ENCODE data around the gene CASD1. TPM values are rescaled to one million over a fixed set of nuclear protein-coding genes. Genes with fewer than 3 reads are reported as not detected.

Gene CASD1
- total RNA-seq, result 10 to 100 TPM; 11.5 to 12.0 TPM

DNA sequence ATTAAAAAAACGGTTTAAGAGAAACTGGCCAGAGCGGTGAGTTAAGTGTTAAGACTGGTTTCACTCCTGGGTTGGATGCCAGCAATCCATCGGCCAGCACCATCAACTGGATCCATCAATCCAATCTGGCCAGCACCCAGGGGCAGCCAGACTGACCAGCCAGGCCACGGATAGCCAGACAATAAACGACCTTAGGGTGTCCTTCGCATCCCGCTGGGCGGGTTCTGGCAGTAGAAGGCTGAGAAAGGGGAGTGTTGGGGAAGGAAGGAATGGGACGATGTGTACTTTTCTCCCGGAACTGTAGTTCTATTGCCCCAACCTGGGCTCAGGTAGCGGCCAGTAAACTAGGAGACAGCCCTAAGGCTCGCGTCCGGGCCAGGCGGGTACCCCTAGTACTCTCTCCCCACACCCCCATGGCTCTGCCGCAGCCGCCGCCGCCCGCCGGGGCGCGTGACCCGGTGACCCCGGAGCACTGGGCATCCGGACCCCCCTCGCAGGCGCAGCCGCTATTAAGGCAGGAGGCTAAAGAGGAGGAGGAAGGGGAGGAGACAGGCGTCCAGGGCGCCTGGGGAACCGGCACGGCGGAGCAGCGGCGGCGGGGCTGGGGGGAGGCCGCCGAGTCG is at the start of gene CASD1:
CASD1 (plus strand) TSS at position 546 of the 623 bp plus-strand sequence. CDS start 276 bp downstream, outside the sequence.
- ChIA-PET POLR2A (no interaction called here), CTCF (interaction anchor here (0.7 to 1.4 kb wide), 2 partner anchors 12 to 59 kb away, joined by 3 to 4 read pairs; no protein-coding TSS in a partner anchor)
- H3K36me3 Mint-ChIP-seq, result peaks cover 9% of the 10 kb centered on the region
- no peaks in the 10 kb centered on the region for H3K9me3 Mint-ChIP-seq
- H3K4me1 Mint-ChIP-seq (ENCODE audit: low read depth), result peaks cover 38% of the 10 kb centered on the region
- intact Hi-C loops (cut with micrococcal nuclease), result no loop called here
- no peaks in the 10 kb centered on the region for H3K27me3 Mint-ChIP-seq
- peak within 1 kb of the TSS; percentile 91 for H3K27ac Mint-ChIP-seq
- H3K4me3 Mint-ChIP-seq, result peak within 1 kb of the TSS; percentile 76
- DNase-seq, result peak; percentile 65

DNA sequence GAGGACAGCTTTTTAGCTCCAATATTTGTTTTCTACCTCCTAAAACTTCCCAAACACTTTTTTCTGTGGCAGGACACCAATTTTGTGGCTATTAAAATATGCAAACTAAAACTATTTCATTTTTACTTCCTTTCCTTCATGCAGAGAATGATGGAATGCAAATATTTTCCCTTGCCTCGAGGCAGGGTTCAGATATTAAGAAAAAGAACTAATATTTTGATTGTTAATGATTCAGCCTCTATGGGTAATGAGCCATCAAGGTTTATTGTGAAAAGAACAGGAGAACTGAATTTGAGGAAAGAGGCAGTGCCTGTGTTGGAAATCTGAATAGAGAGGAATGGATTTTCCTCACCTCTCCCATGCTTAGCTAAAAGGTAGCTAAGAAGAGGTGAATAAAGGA is 43.1 kb upstream of the CASD1 start:
- ChIA-PET CTCF (no interaction called here), POLR2A (no interaction called here)
- H3K27me3 Mint-ChIP-seq, result peaks cover 3% of the 10 kb centered on the region

DNA sequence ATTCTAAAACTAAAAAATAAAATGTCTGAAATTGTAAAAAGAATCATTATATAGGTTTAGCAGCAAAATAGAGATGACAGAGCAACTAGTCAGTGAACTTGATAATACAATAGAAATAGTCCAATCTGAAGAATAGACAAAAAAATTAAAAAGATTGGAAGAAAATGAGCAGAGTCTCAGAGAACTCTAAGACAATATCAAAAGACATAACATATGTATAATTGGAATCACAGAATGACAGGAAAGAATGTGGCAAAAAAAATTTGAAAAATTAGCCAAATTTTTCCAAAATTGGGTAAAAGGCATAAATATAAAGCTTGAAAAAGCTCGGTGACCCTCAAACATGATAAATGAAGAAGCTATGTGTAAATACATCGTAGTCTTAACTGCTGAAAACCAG is 38.0 kb upstream of the CASD1 start:
- intact Hi-C loops (cut with micrococcal nuclease), result loop anchor here (1.0 kb wide), 1 partner anchor 21 kb away; no protein-coding TSS in a partner anchor

More for the DNA sequence above, 43.1 kb upstream of the CASD1 start:
- Mint-ChIP-seq H3K9me3 (peaks cover 4% of the 10 kb centered on the region), H3K27ac (no peak overlapping the region), H3K36me3 (peaks cover 3% of the 10 kb centered on the region), H3K4me3 (no peak overlapping the region), H3K4me1 (ENCODE audit: low read depth) (no peaks in the 10 kb centered on the region)
- intact Hi-C loops (cut with micrococcal nuclease), result no loop called here
- no peak for DNase-seq

DNA sequence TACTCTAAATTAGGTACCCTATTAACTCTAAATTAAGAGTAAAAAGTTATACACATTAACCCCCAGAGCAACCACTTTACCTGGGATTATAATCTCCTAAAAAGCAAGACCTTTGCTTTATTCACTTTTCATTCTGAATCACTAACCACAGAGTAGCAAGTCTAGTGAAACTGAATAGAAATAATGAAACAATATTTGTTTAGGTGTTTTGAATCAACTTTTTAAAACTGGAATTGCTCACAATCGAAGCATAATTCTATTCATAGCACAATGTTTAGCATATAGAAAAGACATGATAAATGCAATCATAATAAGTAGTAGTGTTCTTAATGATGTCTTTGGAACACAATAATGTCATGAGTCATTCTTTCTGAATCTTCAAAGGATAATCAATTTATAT is 37.0 kb upstream of the CASD1 start:
- Mint-ChIP-seq H3K27me3 (peaks cover 12% of the 10 kb centered on the region), H3K9me3 (peaks cover 10% of the 10 kb centered on the region), H3K36me3 (peaks cover 5% of the 10 kb centered on the region), H3K4me3 (no peak overlapping the region), H3K27ac (no peak overlapping the region), H3K4me1 (ENCODE audit: low read depth) (no peaks in the 10 kb centered on the region)
- ChIA-PET POLR2A (no interaction called here), CTCF (no interaction called here)
- intact Hi-C loops (cut with micrococcal nuclease), result loop anchor here (1.0 kb wide), 1 partner anchor 20 kb away; no protein-coding TSS in a partner anchor
- DNase-seq, result no peak

More for the DNA sequence above, 38.0 kb upstream of the CASD1 start:
- ChIA-PET CTCF (no interaction called here), POLR2A (no interaction called here)
- Mint-ChIP-seq H3K27me3 (peaks cover 9% of the 10 kb centered on the region), H3K4me3 (no peak overlapping the region), H3K36me3 (peaks cover 5% of the 10 kb centered on the region), H3K9me3 (peaks cover 10% of the 10 kb centered on the region), H3K27ac (no peak overlapping the region), H3K4me1 (ENCODE audit: low read depth) (no peaks in the 10 kb centered on the region)
- DNase-seq, result no peak

DNA sequence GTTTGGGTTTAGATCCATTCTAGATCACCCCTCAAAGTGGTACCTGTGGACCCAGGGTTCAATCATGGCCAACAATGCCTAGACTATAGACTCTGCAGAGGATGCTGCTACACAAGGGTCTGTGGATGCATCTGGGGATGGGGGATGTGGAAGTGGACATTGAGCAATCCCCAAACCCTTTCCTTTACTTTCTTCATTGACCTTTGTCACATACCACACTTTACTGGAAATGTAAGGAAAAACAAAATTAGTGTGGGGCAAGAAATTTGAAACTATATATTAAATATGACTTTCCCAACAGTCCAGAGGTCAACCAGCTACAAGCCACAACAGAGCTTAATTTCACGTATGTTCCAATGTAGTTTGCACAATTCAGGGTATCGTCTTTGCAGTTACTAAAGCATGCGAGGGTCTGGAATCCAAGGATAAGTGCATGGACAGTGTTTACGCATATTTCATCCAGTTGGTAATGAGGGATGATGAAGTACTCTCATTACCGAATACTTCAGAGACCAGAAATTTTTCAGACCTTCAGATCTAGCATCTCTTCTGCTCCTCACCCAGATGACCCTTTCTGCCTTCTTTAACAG is 33.3 kb upstream of the CASD1 start:
- intact Hi-C loops (cut with micrococcal nuclease), result no loop called here
- POLR2A ChIA-PET, result no interaction called here
- H3K9me3 Mint-ChIP-seq, result peaks cover 7% of the 10 kb centered on the region

DNA sequence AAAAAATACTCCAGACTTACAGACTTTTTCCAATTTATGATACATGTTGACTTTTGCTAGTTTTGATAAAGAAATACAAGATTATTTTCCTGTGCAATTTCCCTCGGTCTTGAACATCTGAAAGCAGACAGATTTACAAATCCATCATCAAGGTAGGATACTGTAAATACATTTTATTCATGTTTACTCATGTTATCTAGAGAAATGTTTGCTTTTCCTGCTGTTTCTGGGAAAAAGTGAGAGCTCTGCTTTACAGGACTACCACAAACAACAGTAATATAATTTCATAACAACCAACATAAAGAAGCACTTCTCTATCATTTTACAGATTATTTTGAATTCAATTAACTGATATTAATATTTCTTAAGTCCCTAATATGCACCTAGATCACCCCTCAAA is 31.7 kb upstream of the CASD1 start:
- Mint-ChIP-seq H3K4me3 (no peak overlapping the region), H3K4me1 (ENCODE audit: low read depth) (no peaks in the 10 kb centered on the region), H3K9me3 (no peaks in the 10 kb centered on the region), H3K27me3 (peaks cover 17% of the 10 kb centered on the region), H3K27ac (no peak overlapping the region), H3K36me3 (no peaks in the 10 kb centered on the region)
- intact Hi-C loops (cut with micrococcal nuclease), result no loop called here
- no peak for DNase-seq
- POLR2A ChIA-PET, result no interaction called here
- CTCF ChIA-PET, result no interaction called here

More for the DNA sequence above, 33.3 kb upstream of the CASD1 start:
- Mint-ChIP-seq H3K4me3 (no peak overlapping the region), H3K27me3 (peaks cover 17% of the 10 kb centered on the region), H3K27ac (no peak overlapping the region), H3K4me1 (ENCODE audit: low read depth) (no peaks in the 10 kb centered on the region), H3K36me3 (peaks cover 3% of the 10 kb centered on the region)
- CTCF ChIA-PET, result no interaction called here
- no peak for DNase-seq

DNA sequence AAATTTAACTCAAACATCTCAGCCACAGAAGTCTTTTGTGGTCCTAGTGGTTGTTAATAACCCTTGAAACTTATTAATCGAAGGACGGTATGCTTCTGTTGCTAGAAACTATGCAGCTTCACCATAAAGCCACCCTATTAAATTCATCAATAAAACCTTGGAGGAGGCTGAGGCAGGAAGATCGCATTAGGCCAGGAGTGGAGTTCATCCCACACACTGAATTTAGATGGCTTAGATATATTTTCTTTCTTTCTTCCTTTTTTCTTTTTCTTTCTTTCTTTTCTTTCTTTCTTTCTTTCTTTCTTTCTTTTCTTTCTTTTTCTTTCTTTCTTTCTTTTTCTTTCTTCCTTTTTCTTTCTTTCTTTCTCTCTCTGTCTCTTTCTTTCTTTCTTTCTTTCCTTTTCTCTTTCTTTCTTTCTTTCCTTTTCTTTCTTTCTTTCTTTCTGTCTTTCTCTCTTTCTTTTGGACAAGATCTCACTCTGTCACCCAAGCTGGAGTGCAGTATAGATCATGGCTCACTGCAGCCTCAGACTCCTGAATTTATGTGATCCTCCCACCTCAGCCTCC is 30.9 kb upstream of the CASD1 start:
- H3K4me1 Mint-ChIP-seq (ENCODE audit: low read depth), result no peaks in the 10 kb centered on the region
- no peaks in the 10 kb centered on the region for H3K36me3 Mint-ChIP-seq
- H3K27me3 Mint-ChIP-seq, result peaks cover 19% of the 10 kb centered on the region
- intact Hi-C loops (cut with micrococcal nuclease), result no loop called here
- H3K27ac Mint-ChIP-seq, result no peak overlapping the region
- ChIA-PET POLR2A (no interaction called here), CTCF (no interaction called here)
- H3K4me3 Mint-ChIP-seq, result no peak overlapping the region
- no peaks in the 10 kb centered on the region for H3K9me3 Mint-ChIP-seq
- DNase-seq, result no peak

DNA sequence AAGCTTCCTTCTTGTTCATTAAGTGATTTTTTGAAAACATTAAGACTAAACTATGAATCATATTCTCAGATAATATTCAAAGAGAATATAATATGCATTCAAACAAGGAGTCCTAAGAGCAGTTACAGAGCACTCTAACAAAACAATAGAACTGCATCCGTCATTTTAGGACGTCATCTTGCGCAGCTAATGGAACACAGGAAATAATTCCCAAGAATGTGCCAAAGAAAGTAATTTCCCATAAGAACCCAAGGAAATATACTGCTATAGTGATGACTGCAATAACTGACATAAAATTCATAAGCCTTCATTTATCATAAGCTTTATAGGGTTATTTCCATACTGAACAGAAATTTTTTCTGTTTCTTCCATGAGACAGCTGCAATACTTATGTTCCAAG is 28.3 kb upstream of the CASD1 start:
- ChIA-PET POLR2A (no interaction called here), CTCF (no interaction called here)
- Mint-ChIP-seq H3K36me3 (no peaks in the 10 kb centered on the region), H3K4me1 (ENCODE audit: low read depth) (no peaks in the 10 kb centered on the region), H3K27ac (no peak overlapping the region), H3K9me3 (no peaks in the 10 kb centered on the region), H3K4me3 (no peak overlapping the region), H3K27me3 (peaks cover 25% of the 10 kb centered on the region)
- no peak for DNase-seq
- intact Hi-C loops (cut with micrococcal nuclease), result no loop called here

DNA sequence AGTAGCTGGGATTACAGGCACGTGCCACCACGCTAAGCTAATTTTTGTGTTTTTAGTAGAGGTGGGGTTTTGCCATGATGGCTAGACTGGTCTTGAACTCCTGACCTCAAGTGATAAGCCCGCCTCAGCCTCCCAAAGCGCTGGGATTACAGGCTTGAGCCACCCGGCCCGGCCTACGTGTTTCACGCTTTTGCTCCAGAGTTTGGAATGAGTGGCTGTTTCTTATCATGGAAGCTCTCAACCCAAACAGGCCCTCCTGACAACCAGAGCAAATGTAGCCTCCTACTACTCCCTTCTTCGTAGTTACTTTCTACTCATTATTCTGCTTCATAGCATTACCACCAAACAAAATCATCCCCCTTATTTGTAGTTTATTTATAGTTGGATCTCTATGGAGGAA is 26.8 kb upstream of the CASD1 start:
- Mint-ChIP-seq H3K27ac (no peak overlapping the region), H3K36me3 (no peaks in the 10 kb centered on the region), H3K9me3 (no peaks in the 10 kb centered on the region), H3K4me3 (no peak overlapping the region), H3K4me1 (ENCODE audit: low read depth) (no peaks in the 10 kb centered on the region), H3K27me3 (peaks cover 26% of the 10 kb centered on the region)
- intact Hi-C loops (cut with micrococcal nuclease), result no loop called here
- POLR2A ChIA-PET, result no interaction called here
- CTCF ChIA-PET, result no interaction called here
- no peak for DNase-seq

DNA sequence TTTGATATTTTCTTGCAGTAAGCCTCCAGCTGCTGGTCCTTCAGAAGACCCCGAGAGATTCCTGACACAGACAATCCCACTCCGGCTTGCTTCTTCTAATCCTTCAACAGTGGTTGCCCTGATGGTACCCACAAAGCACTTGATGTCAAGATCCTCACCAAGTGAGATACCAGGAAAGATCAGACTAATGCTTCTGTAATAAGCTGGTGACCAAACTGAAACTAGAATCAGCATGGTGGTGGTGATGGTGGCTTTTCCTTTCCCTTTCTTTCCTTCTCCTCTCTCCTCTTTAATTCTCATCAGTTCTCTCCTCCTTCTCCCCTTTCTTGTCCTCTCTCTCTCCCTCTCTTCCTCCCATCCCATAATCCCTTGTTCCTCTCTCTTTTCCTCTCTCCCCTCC is 25.8 kb upstream of the CASD1 start:
- H3K36me3 Mint-ChIP-seq, result peaks cover 3% of the 10 kb centered on the region
- intact Hi-C loops (cut with micrococcal nuclease), result no loop called here
- H3K4me1 Mint-ChIP-seq (ENCODE audit: low read depth), result no peaks in the 10 kb centered on the region
- H3K9me3 Mint-ChIP-seq, result no peaks in the 10 kb centered on the region
- no peak overlapping the region for H3K4me3 Mint-ChIP-seq
- peaks cover 34% of the 10 kb centered on the region for H3K27me3 Mint-ChIP-seq
- POLR2A ChIA-PET, result no interaction called here
- CTCF ChIA-PET, result no interaction called here
- DNase-seq, result no peak
- H3K27ac Mint-ChIP-seq, result no peak overlapping the region

DNA sequence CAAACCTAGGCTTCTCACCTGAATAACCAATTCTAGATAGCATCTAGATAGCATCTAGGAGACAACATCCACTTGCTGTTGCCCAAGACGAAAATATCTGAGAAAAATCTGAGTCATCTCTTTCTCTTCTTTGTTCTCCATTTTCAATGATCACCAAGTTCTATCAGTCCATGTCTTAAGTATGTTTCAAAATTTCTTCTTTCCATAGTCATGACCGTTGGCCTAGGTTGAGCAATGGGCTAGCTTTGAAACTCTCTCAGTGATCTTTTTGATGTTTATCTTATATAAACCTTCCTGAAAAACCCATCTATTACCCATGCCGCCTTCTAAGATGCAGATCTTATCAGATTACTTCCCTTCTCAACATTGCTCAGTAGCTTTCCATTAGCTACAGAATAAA is 23.4 kb upstream of the CASD1 start:
- H3K27me3 Mint-ChIP-seq, result peaks cover 33% of the 10 kb centered on the region
- POLR2A ChIA-PET, result no interaction called here
- intact Hi-C loops (cut with micrococcal nuclease), result no loop called here
- CTCF ChIA-PET, result no interaction called here
- no peak overlapping the region for H3K4me3 Mint-ChIP-seq
- DNase-seq, result no peak
- no peak overlapping the region for H3K27ac Mint-ChIP-seq
- H3K36me3 Mint-ChIP-seq, result peaks cover 3% of the 10 kb centered on the region
- no peaks in the 10 kb centered on the region for H3K4me1 Mint-ChIP-seq (ENCODE audit: low read depth)
- no peaks in the 10 kb centered on the region for H3K9me3 Mint-ChIP-seq

DNA sequence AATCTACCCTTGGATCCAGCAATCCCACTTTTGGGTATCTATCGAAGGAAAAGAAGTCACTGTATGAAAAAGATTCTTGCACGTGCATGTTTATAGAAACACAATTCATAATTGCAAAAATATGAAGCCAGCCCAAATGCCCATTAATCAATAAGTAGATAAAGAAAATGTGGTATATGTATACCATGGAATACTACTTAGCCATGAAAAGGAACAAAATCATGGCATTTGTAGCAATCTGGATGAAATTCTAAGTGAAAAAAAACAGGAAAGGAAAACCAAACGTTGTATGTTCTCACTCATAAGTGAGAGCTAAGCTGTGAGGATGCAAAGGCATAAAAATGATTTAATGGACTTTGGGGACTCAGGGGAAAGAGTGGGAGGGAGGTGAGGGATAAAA is 18.2 kb upstream of the CASD1 start:
- Mint-ChIP-seq H3K9me3 (no peaks in the 10 kb centered on the region), H3K27ac (no peak overlapping the region), H3K36me3 (peaks cover 3% of the 10 kb centered on the region), H3K4me3 (no peak overlapping the region), H3K4me1 (ENCODE audit: low read depth) (peaks cover 9% of the 10 kb centered on the region), H3K27me3 (peaks cover 24% of the 10 kb centered on the region)
- DNase-seq, result no peak
- CTCF ChIA-PET, result no interaction called here
- intact Hi-C loops (cut with micrococcal nuclease), result no loop called here
- POLR2A ChIA-PET, result no interaction called here

DNA sequence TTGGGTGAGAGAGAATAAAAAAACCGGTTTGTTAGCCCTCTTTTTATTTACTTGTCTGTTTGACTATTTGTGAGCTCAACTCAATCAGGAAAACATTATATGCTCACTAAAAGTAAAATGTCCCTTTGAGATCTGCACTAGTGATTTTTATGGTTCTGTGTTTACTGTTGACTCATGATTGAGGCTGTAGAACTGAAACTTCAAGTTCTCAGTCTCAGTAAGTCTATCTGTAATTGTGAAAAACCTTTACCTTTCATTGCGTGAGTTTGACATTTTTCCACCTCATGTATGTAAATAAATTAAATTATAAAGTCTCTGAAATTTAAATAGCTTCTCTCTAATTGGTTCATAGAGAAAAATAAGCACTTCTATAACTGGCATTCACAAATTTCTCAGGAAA is 17.0 kb upstream of the CASD1 start:
- ChIA-PET CTCF (interaction anchor here (0.6 to 0.8 kb wide), 2 partner anchors 43 to 62 kb away, joined by 3 to 4 read pairs; no protein-coding TSS in a partner anchor), POLR2A (interaction anchor here (1.8 kb wide), 1 partner anchor 19 kb away, joined by 3 read pairs; no protein-coding TSS in a partner anchor)
- DNase-seq, result no peak
- intact Hi-C loops (cut with micrococcal nuclease), result loop anchor here (1.0 to 2.0 kb wide), 2 partner anchors 18 to 20 kb away; no protein-coding TSS in a partner anchor
- Mint-ChIP-seq H3K27me3 (peaks cover 29% of the 10 kb centered on the region), H3K36me3 (peaks cover 3% of the 10 kb centered on the region), H3K4me1 (ENCODE audit: low read depth) (peaks cover 9% of the 10 kb centered on the region), H3K27ac (no peak overlapping the region), H3K4me3 (no peak overlapping the region), H3K9me3 (no peaks in the 10 kb centered on the region)
